MCF 10A (cell line): Measurements from ENCODE around the gene CAP1. TPM values are rescaled to one million over a fixed set of nuclear protein-coding genes. Genes with fewer than 3 reads are reported as not detected.

ENCODE experiments used
- BruUV-seq: library from RNA; stranded (reverse); fragments of 400-500 nt; replicated peaks from 2 replicates; lab custom pipeline; 2021; lab: Mats Ljungman, UMichigan
- CTCF ChIA-PET: fragments of 300-600 bp; sonication (Branson Sonifier 250); formaldehyde crosslinking; extraction: SDS; loops from one replicate; lab custom pipeline; 2021; ENCODE audit warnings: antibody characterized with exemption, inconsistent platforms; lab: Yijun Ruan, JAX
- POLR2A ChIA-PET: fragments of 300-600, 350-650 bp; sonication (Branson Sonifier 250); formaldehyde crosslinking; extraction: SDS; loops from one replicate; lab custom pipeline; 2020; ENCODE audit warnings: antibody characterized with exemption, inconsistent platforms; lab: Yijun Ruan, JAX
- DNase-seq: peaks from one replicate; pipeline ENCODE4 v3.0.0-alpha.2; 2018; ENCODE audit not compliant: unreplicated experiment
- H3K27ac Mint-ChIP-seq: one replicate; pipeline ENCODE4 v1.8.0; 2022; ENCODE audit warnings: mild to moderate bottlenecking, low read depth, mixed read lengths; ENCODE audit not compliant: unreplicated experiment
- H3K27me3 Mint-ChIP-seq: one replicate; pipeline ENCODE4 v1.8.0; 2022; ENCODE audit warnings: mixed read lengths; ENCODE audit not compliant: insufficient read depth, unreplicated experiment
- H3K36me3 Mint-ChIP-seq: one replicate; pipeline ENCODE4 v1.8.0; 2022; ENCODE audit warnings: mild to moderate bottlenecking, moderate library complexity, mixed read lengths; ENCODE audit not compliant: insufficient read depth, unreplicated experiment
- H3K4me1 Mint-ChIP-seq: one replicate; pipeline ENCODE4 v1.8.0; 2022; ENCODE audit warnings: mixed read lengths; ENCODE audit not compliant: insufficient read depth, unreplicated experiment
- H3K4me3 Mint-ChIP-seq: one replicate; pipeline ENCODE4 v1.8.0; 2022; ENCODE audit warnings: mild to moderate bottlenecking, moderate library complexity, mixed read lengths; ENCODE audit not compliant: unreplicated experiment
- H3K9me3 Mint-ChIP-seq: one replicate; pipeline ENCODE4 v1.8.0; 2022; ENCODE audit warnings: mixed read lengths; ENCODE audit not compliant: unreplicated experiment
- intact Hi-C: fragments of 100-400 bp; cut with micrococcal nuclease; formaldehyde crosslinking; loops from 2 replicates; pipeline ENCODE4 v1.14.1; 2022
- total RNA-seq: library from RNA; stranded (reverse); gene quantifications from 2 replicates; pipeline ENCODE4 v1.2.3, GENCODE V29; 2022
- TF ChIP-seq, protein P1 (sequence below): fragments of 200-600 bp; IDR thresholded peaks from one replicate; pipeline ENCODE4 v1.8.0; 2022; ENCODE audit warnings: antibody characterized with exemption, mild to moderate bottlenecking; ENCODE audit not compliant: unreplicated experiment

Gene CAP1
- total RNA-seq, 1 experiment from 2014 or later: 297 TPM

- H3K27me3 Mint-ChIP-seq: no peaks in the 10 kb centered on the region
- CTCF ChIA-PET: interaction anchor here (0.6 to 1.4 kb wide), 5 partner anchors 10 to 101 kb away, joined by 3 to 9 read pairs (median 5); no protein-coding TSS in a partner anchor
- TF ChIP-seq, protein P1, sequence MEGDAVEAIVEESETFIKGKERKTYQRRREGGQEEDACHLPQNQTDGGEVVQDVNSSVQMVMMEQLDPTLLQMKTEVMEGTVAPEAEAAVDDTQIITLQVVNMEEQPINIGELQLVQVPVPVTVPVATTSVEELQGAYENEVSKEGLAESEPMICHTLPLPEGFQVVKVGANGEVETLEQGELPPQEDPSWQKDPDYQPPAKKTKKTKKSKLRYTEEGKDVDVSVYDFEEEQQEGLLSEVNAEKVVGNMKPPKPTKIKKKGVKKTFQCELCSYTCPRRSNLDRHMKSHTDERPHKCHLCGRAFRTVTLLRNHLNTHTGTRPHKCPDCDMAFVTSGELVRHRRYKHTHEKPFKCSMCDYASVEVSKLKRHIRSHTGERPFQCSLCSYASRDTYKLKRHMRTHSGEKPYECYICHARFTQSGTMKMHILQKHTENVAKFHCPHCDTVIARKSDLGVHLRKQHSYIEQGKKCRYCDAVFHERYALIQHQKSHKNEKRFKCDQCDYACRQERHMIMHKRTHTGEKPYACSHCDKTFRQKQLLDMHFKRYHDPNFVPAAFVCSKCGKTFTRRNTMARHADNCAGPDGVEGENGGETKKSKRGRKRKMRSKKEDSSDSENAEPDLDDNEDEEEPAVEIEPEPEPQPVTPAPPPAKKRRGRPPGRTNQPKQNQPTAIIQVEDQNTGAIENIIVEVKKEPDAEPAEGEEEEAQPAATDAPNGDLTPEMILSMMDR: no peak
- POLR2A ChIA-PET: interaction anchor here (0.6 kb wide), 1 partner anchor 362 kb away, joined by 3 read pairs; no protein-coding TSS in a partner anchor
- H3K27ac Mint-ChIP-seq: no peak overlapping the region
- no peaks in the 10 kb centered on the region for H3K36me3 Mint-ChIP-seq
- DNase-seq: no peak
- no TSS peak for BruUV-seq
- no peak overlapping the region for H3K4me3 Mint-ChIP-seq
- intact Hi-C loops: no loop called here
- H3K9me3 Mint-ChIP-seq: peaks cover 8% of the 10 kb centered on the region
- H3K4me1 Mint-ChIP-seq: peaks cover 5% of the 10 kb centered on the region
These were observed 20.0 kb upstream of the CAP1 start for GRCh38 chr1:40020447-40021085.

GRCh38 chr1:40023379-40023944, 17.1 kb upstream of the CAP1 start:
- CTCF ChIA-PET: interaction anchor here (0.6 kb wide), 2 partner anchors 9 to 464 kb away, joined by 5 to 6 read pairs; no protein-coding TSS in a partner anchor
- TF ChIP-seq, protein P1: no peak
- H3K27ac Mint-ChIP-seq: no peak overlapping the region

DNA sequence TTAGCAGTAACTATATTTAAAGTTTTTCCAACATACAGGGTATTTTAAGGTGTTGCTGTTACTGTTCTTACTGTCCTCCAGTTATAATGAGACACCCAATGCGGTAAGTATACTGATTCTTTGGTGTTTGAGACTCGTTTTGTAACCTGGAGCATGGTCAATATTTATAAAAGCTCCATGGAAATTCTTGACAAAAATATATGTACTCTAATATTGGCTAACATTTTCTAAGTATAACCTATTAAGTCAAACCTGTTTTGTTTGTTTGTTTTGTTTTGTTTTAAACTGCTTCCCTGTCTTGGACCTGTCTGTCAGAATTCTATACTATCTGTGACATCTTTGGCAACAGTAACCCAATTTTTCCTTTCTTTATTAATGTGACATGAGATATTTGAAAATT, 15.9 kb upstream of the CAP1 start:
- TF ChIP-seq, protein P1: no peak
- no peak for DNase-seq
- no peaks in the 10 kb centered on the region for H3K27me3 Mint-ChIP-seq
- CTCF ChIA-PET: no interaction called here
- no TSS peak for BruUV-seq
- no peaks in the 10 kb centered on the region for H3K36me3 Mint-ChIP-seq
- peaks cover 15% of the 10 kb centered on the region for H3K9me3 Mint-ChIP-seq
- POLR2A ChIA-PET: no interaction called here
- intact Hi-C loops: no loop called here
- no peak overlapping the region for H3K4me3 Mint-ChIP-seq
- H3K27ac Mint-ChIP-seq: no peak overlapping the region
- peaks cover 3% of the 10 kb centered on the region for H3K4me1 Mint-ChIP-seq

More at GRCh38 chr1:40023379-40023944, 17.1 kb upstream of the CAP1 start:
- POLR2A ChIA-PET: interaction anchor here (1.0 to 1.2 kb wide), 2 partner anchors 17 to 90 kb away, joined by 3 read pairs; partner anchors contain the start of gene CAP1
- intact Hi-C loops: no loop called here
- Mint-ChIP-seq H3K27me3 (no peaks in the 10 kb centered on the region), H3K4me3 (no peak overlapping the region), H3K4me1 (no peaks in the 10 kb centered on the region), H3K36me3 (no peaks in the 10 kb centered on the region), H3K9me3 (peaks cover 15% of the 10 kb centered on the region)
- DNase-seq: no peak
- BruUV-seq: no TSS peak

GRCh38 chr1:40027647-40028046, 12.9 kb upstream of the CAP1 start:
- H3K27ac Mint-ChIP-seq: no peak overlapping the region
- ChIA-PET CTCF (interaction anchor here (0.7 to 8.9 kb wide), 4 partner anchors 46 to 109 kb away, joined by 3 to 127 read pairs (median 4); no protein-coding TSS in a partner anchor), POLR2A (interaction anchor here (0.7 to 2.8 kb wide), 2 partner anchors 13 to 231 kb away, joined by 3 to 12 read pairs; partner anchors contain the start of gene ZMPSTE24)
- peaks cover 26% of the 10 kb centered on the region for H3K4me1 Mint-ChIP-seq
- no TSS peak for BruUV-seq
- no peak overlapping the region for H3K4me3 Mint-ChIP-seq
- DNase-seq: no peak
- peaks cover 15% of the 10 kb centered on the region for H3K9me3 Mint-ChIP-seq
- H3K36me3 Mint-ChIP-seq: no peaks in the 10 kb centered on the region
- no peaks in the 10 kb centered on the region for H3K27me3 Mint-ChIP-seq
- intact Hi-C loops: no loop called here
- TF ChIP-seq, protein P1: no peak
